Measurements from ENCODE around the gene ST3GAL6.
"Not testable (repeated sequence)": the region's sequence is repeated elsewhere in the genome, so short reads cannot be mapped to it uniquely, and the experiment has no call there.

GRCh38 chr3:98831060-98831459, 67.9 kb downstream of the ST3GAL6 start:
- TF ChIP-seq, protein P1, sequence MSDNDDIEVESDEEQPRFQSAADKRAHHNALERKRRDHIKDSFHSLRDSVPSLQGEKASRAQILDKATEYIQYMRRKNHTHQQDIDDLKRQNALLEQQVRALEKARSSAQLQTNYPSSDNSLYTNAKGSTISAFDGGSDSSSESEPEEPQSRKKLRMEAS (IDR thresholded peaks at IDR 0.05) = not testable (repeated sequence)
- TF ChIP-seq REST (IDR thresholded peaks at IDR 0.05); YY1 (IDR thresholded peaks at IDR 0.05); RAD21 (IDR thresholded peaks at IDR 0.05); CTCF (IDR thresholded peaks at IDR 0.05; ENCODE audit: low read depth, low read length, missing input control); TAF1 (conservative IDR thresholded peaks at IDR 0.05): not testable (repeated sequence)

Measured in liver (tissue), 3 donors.